HEK293 (cell line): Measurements from ENCODE around the gene RNF227.
A peak's percentile ranks its signal among the peaks of the same experiment; 100 is the strongest.

Experiments used
- CTCF ChIA-PET: fragments of 350-600 bp; formaldehyde crosslinking; extraction: SDS; loops from one replicate; lab custom pipeline; 2021; ENCODE audit warnings: antibody characterized with exemption; lab: Yijun Ruan, JAX
- POLR2A ChIA-PET: fragments of 300-600 bp; formaldehyde crosslinking; extraction: SDS; loops from one replicate; lab custom pipeline; 2020; ENCODE audit warnings: antibody characterized with exemption, inconsistent platforms; lab: Yijun Ruan, JAX
- H3K27ac ChIP-seq: fragments of 200-500 bp; sonication (Bioruptor generic); 2 replicates; pipeline ENCODE4 v1.5.1; 2014; ENCODE audit warnings: low read depth, low read length, control low read depth, inconsistent platforms; ENCODE audit errors: extremely low read depth
- H3K36me3 ChIP-seq, 2 experiments: fragments of 200-500 bp in 1 of 2; sonication (Bioruptor generic) in 1 of 2; 1 replicate in 1 of 2; 2 replicates in 1 of 2; pipeline ENCODE4 v1.5.1; 2014 to 2017; ENCODE audit warnings: inconsistent platforms in 2 of 2, low read length in 2 of 2; ENCODE audit not compliant: control insufficient read depth in 2 of 2, insufficient read depth in 1 of 2
- H3K4me1 ChIP-seq: fragments of 200-500 bp; sonication (Bioruptor generic); 2 replicates; pipeline ENCODE4 v1.5.1; 2014; ENCODE audit warnings: mild to moderate bottlenecking, low read length, inconsistent platforms; ENCODE audit not compliant: control insufficient read depth, insufficient read depth
- H3K4me3 ChIP-seq: 2 replicates; pipeline ENCODE4 v1.5.1; 2011; ENCODE audit warnings: low read depth, mild to moderate bottlenecking, control low read depth, low read length, moderate library complexity
- H3K9me3 ChIP-seq: fragments of 200-500 bp; sonication (Bioruptor generic); 2 replicates; pipeline ENCODE4 v1.5.1; 2014; ENCODE audit warnings: low read depth, low read length, inconsistent platforms; ENCODE audit not compliant: control insufficient read depth, insufficient read depth
- EGR2 ChIP-seq: fragments of 450-650 bp; formaldehyde crosslinking; IDR thresholded peaks from 2 replicates; pipeline ENCODE4 v1.5.1; 2016; ENCODE audit warnings: low read depth, missing biosample characterization, missing genetic modification characterization
- KLF1 ChIP-seq: fragments of 450-650 bp; formaldehyde crosslinking; IDR thresholded peaks from 2 replicates; pipeline ENCODE4 v1.5.1; 2016; ENCODE audit warnings: missing biosample characterization, missing genetic modification characterization
- KLF9 ChIP-seq: fragments of 450-650 bp; formaldehyde crosslinking; IDR thresholded peaks from 2 replicates; pipeline ENCODE4 v1.5.1; 2016; ENCODE audit warnings: missing biosample characterization, missing genetic modification characterization, low read depth
- MEIS1 ChIP-seq: sonication (generic); formaldehyde crosslinking; IDR thresholded peaks from 2 replicates; pipeline ENCODE4 v1.8.1; 2022; ENCODE audit warnings: missing genetic modification reagents, mild to moderate bottlenecking, borderline replicate concordance
- OSR2 ChIP-seq: fragments of 450-650 bp; formaldehyde crosslinking; IDR thresholded peaks from 2 replicates; pipeline ENCODE4 v1.5.1; 2016; ENCODE audit warnings: missing biosample characterization, missing genetic modification characterization
- SCRT1 ChIP-seq: fragments of 450-650 bp; formaldehyde crosslinking; IDR thresholded peaks from 2 replicates; pipeline ENCODE4 v1.5.1; 2016; ENCODE audit warnings: missing biosample characterization, missing genetic modification characterization, borderline replicate concordance
- SCRT2 ChIP-seq: fragments of 450-650 bp; formaldehyde crosslinking; IDR thresholded peaks from 2 replicates; pipeline ENCODE4 v1.5.1; 2016; ENCODE audit warnings: missing biosample characterization, missing genetic modification characterization
- SP7 ChIP-seq: fragments of 450-650 bp; formaldehyde crosslinking; IDR thresholded peaks from 2 replicates; pipeline ENCODE4 v1.5.1; 2016; ENCODE audit warnings: missing biosample characterization, missing genetic modification characterization
- ZBTB10 ChIP-seq: fragments of 450-650 bp; formaldehyde crosslinking; IDR thresholded peaks from 2 replicates; pipeline ENCODE4 v1.5.1; 2016; ENCODE audit warnings: missing biosample characterization, missing genetic modification characterization
- ZFHX2 ChIP-seq: fragments of 450-650 bp; formaldehyde crosslinking; conservative IDR thresholded peaks from 2 replicates; pipeline ENCODE4 v1.5.1; 2016; ENCODE audit warnings: missing biosample characterization, missing genetic modification characterization
- ZNF24 ChIP-seq: fragments of 450-650 bp; formaldehyde crosslinking; IDR thresholded peaks from 2 replicates; pipeline ENCODE4 v1.5.1; 2016; ENCODE audit warnings: missing biosample characterization, missing genetic modification characterization
- ZNF398 ChIP-seq: fragments of 450-650 bp; formaldehyde crosslinking; IDR thresholded peaks from 2 replicates; pipeline ENCODE4 v1.5.1; 2017; ENCODE audit warnings: missing biosample characterization, missing genetic modification characterization
- ZNF404 ChIP-seq: fragments of 450-650 bp; formaldehyde crosslinking; IDR thresholded peaks from 2 replicates; pipeline ENCODE4 v1.5.1; 2017; ENCODE audit warnings: missing biosample characterization, missing genetic modification characterization
- ZNF585B ChIP-seq: fragments of 450-650 bp; formaldehyde crosslinking; IDR thresholded peaks from 2 replicates; pipeline ENCODE4 v1.5.1; 2016; ENCODE audit warnings: missing biosample characterization, missing genetic modification characterization
- TF ChIP-seq, protein P1 (sequence below): fragments of 450-650 bp; formaldehyde crosslinking; IDR thresholded peaks from 2 replicates; pipeline ENCODE4 v1.5.1; 2016; ENCODE audit warnings: missing biosample characterization, missing genetic modification characterization
- TF ChIP-seq, protein P2 (sequence below): fragments of 450-650 bp; formaldehyde crosslinking; IDR thresholded peaks from 2 replicates; pipeline ENCODE4 v1.5.1; 2016; ENCODE audit warnings: missing biosample characterization, missing genetic modification characterization

Gene RNF227

DNA sequence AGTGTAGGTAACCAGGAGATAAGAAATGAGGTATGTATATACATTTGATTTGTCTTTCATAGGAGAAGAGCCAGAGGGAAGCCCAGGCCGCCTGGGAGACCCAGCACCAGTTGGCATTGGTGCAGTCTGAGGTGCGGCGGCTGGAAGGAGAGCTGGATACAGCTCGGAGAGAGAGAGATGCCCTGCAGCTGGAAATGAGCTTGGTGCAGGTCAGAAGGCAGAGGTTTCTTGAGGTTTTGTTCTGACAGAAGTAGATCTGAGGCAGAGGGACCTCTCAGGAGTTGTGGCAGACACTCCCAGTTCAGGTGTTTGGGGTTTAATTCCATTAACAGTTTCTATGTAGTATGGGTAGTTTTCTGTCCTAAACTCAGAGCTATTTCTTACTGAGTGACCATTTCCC, 23.9 kb upstream of the RNF227 start:
- no peak overlapping the region for H3K4me3 ChIP-seq
- ChIA-PET POLR2A (interaction anchor here (0.9 kb wide), 1 partner anchor 16 kb away, joined by 3 read pairs; no protein-coding TSS in a partner anchor), CTCF (interaction anchor here (0.6 to 1.6 kb wide), 7 partner anchors 27 to 196 kb away, joined by 3 to 9 read pairs (median 4); no protein-coding TSS in a partner anchor)
- no peaks in the 10 kb centered on the region for H3K9me3 ChIP-seq
- H3K27ac ChIP-seq = no peak overlapping the region
- TF ChIP-seq ZBTB10 (tag by site-specific recombination) (no peak), OSR2 (tag by site-specific recombination) (no peak), SCRT2 (tag by site-specific recombination) (no peak), ZNF24 (tag by site-specific recombination) (no peak), SCRT1 (tag by site-specific recombination) (no peak), KLF1 (tag by site-specific recombination) (no peak)
- no peaks in the 10 kb centered on the region for H3K4me1 ChIP-seq
- H3K36me3 ChIP-seq = peaks cover 86 to 91% of the 10 kb centered on the region in 2 experiments

DNA sequence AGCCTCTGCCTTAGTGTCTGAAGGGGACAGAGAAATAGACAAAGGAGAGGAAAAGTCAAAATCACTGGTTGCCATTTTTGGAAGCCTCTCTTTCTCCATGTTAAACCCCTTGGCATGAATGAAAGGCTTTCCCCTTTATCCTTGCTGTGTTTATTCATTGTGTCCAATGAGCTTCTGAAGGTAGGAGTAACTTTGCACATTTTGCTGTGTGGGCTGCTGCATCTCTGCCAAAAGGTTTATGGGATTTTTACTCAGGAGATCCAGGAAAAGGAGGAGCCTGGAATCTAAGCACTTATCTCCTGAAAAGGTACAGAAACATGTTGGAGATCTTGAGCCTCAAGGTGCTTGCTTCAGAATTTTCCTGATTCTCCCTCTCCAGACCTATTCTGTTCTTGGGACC, 19.8 kb upstream of the RNF227 start:
- H3K36me3 ChIP-seq = peaks cover 59 to 65% of the 10 kb centered on the region in 2 experiments
- H3K4me1 ChIP-seq = peaks cover 5% of the 10 kb centered on the region; the same call in 1 of the 2 replicates
- CTCF ChIA-PET = interaction anchor here (0.5 to 2.2 kb wide), 5 partner anchors 20 to 105 kb away, joined by 3 to 7 read pairs (median 3); partner anchors contain the start of gene RNF227
- TF ChIP-seq, protein P1, sequence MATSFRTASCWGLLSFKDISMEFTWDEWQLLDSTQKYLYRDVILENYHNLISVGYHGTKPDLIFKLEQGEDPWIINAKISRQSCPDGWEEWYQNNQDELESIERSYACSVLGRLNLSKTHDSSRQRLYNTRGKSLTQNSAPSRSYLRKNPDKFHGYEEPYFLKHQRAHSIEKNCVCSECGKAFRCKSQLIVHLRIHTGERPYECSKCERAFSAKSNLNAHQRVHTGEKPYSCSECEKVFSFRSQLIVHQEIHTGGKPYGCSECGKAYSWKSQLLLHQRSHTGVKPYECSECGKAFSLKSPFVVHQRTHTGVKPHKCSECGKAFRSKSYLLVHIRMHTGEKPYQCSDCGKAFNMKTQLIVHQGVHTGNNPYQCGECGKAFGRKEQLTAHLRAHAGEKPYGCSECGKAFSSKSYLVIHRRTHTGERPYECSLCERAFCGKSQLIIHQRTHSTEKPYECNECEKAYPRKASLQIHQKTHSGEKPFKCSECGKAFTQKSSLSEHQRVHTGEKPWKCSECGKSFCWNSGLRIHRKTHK (tag by site-specific recombination) = no peak
- TF ChIP-seq MEIS1 (CRISPR knock-in tag) (no peak), ZNF404 (no peak), EGR2 (peak; percentile 64), ZNF398 (tag by site-specific recombination) (no peak), ZFHX2 (tag by site-specific recombination) (peak; percentile 46), KLF1 (tag by site-specific recombination) (no peak), KLF9 (tag by site-specific recombination) (no peak), SP7 (tag by site-specific recombination) (no peak), ZNF585B (tag by site-specific recombination) (no peak)
- TF ChIP-seq, protein P2, sequence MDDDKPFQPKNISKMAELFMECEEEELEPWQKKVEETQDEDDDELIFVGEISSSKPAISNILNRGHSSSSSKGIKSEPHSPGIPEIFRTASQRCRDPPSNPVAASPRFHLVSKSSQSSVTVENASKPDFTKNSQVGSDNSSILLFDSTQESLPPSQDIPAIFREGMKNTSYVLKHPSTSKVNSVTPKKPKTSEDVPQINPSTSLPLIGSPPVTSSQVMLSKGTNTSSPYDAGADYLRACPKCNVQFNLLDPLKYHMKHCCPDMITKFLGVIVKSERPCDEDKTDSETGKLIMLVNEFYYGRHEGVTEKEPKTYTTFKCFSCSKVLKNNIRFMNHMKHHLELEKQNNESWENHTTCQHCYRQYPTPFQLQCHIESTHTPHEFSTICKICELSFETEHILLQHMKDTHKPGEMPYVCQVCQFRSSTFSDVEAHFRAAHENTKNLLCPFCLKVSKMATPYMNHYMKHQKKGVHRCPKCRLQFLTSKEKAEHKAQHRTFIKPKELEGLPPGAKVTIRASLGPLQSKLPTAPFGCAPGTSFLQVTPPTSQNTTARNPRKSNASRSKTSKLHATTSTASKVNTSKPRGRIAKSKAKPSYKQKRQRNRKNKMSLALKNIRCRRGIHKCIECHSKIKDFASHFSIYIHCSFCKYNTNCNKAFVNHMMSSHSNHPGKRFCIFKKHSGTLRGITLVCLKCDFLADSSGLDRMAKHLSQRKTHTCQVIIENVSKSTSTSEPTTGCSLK (tag by site-specific recombination) = no peak
- POLR2A ChIA-PET = interaction anchor here (5.3 kb wide), 1 partner anchor 19 kb away, joined by 66 read pairs; the partner anchor contains the start of gene RNF227
- no peak overlapping the region for H3K4me3 ChIP-seq
- no peaks in the 10 kb centered on the region for H3K9me3 ChIP-seq
- H3K27ac ChIP-seq = no peak overlapping the region
